Spleen (tissue), 11 donors: ENCODE results near the gene LRBA. TPM values are rescaled to one million over a fixed set of nuclear protein-coding genes. Genes with fewer than 3 reads are reported as not detected.
"Not testable (repeated sequence)": the region's sequence is repeated elsewhere in the genome, so short reads cannot be mapped to it uniquely, and the experiment has no call there.

Source experiments
- DNase-seq: peaks from one replicate; pipeline ENCODE4 v3.0.0-alpha.2; 2020
- H3K27ac ChIP-seq, 8 donors: fragments of 200-600 bp; sonication (generic) in 7 of 8; 1 replicate in 4 of 8; 2 replicates in 4 of 8; pipeline versions ENCODE4 v1.5.0 to v1.8.0; 2016 to 2021; ENCODE audit warnings: inconsistent platforms in 4 of 8, mild to moderate bottlenecking in 4 of 8, moderate library complexity in 1 of 8
- H3K27me3 ChIP-seq, 7 donors: fragments of 200-600 bp; sonication (generic) in 6 of 7; replicated peaks in 1 of 7; 1 replicate in 4 of 7; 2 replicates in 3 of 7; pipeline versions ENCODE4 v1.5.0 to v1.8.0; 2016 to 2021; ENCODE audit warnings: inconsistent platforms in 3 of 7, mild to moderate bottlenecking in 1 of 7
- H3K36me3 ChIP-seq, 6 donors: fragments of 200-600 bp; sonication (generic) in 5 of 6; 1 replicate in 4 of 6; 2 replicates in 2 of 6; pipeline versions ENCODE4 v1.5.0 to v1.8.0; 2016 to 2021; ENCODE audit warnings: inconsistent platforms in 2 of 6
- H3K4me1 ChIP-seq, 6 donors: fragments of 200-600 bp; sonication (generic) in 5 of 6; 1 replicate in 3 of 6; 2 replicates in 3 of 6; pipeline versions ENCODE4 v1.5.0 to v1.8.0; 2016 to 2021; ENCODE audit warnings: inconsistent platforms in 3 of 6
- H3K4me3 ChIP-seq, 8 donors: fragments of 200-600 bp; sonication (generic) in 7 of 8; 1 replicate in 4 of 8; 2 replicates in 4 of 8; pipeline versions ENCODE4 v1.5.0 to v1.8.0; 2016 to 2021; ENCODE audit warnings: inconsistent platforms in 4 of 8, mild to moderate bottlenecking in 4 of 8, moderate library complexity in 2 of 8
- H3K9me3 ChIP-seq, 8 donors: fragments of 200-600 bp; sonication (generic) in 7 of 8; 1 replicate in 4 of 8; 2 replicates in 4 of 8; pipeline versions ENCODE4 v1.5.0 to v1.8.0; 2016 to 2021; ENCODE audit warnings: inconsistent platforms in 4 of 8
- POLR2A ChIP-seq, 3 donors: fragments of 450-650 bp; IDR thresholded peaks; one replicate each; pipeline ENCODE4 v1.5.1; 2017; ENCODE audit warnings: antibody characterized with exemption in 3 of 3, mild to moderate bottlenecking in 1 of 3
- POLR2AphosphoS5 ChIP-seq, 3 donors: sonication (generic); formaldehyde crosslinking; IDR thresholded peaks; one replicate each; pipeline ENCODE4 v1.5.1; 2017; ENCODE audit warnings: antibody characterized with exemption in 3 of 3
- WGBS, 5 donors: extraction: QIAGEN DNeasy Blood & Tissue Kit in 3 of 5; methylation state at CpG; one replicate each; pipeline versions ENCODE4 v1.1.5 to v1.1.7; 2013 to 2018; 5-methylcytosine and 5-hydroxymethylcytosine counted together
- intact Hi-C: fragments of 100-400 bp; cut with DNase I; formaldehyde crosslinking; loops from one replicate; pipeline ENCODE4 v1.15.0; 2023; ENCODE audit warnings: low total_unique reads
- polyA plus RNA-seq, 3 donors: library from polyadenylated mRNA; stranded (reverse); fragments of 200-250 nt; gene quantifications; one replicate each; pipeline ENCODE4 v1.2.1, GENCODE V29; 2013
- total RNA-seq, 7 donors: library from RNA; depleted of rRNA in 3 of 7; stranded (reverse); fragments of >200 nt in 3 of 7; fragmentation: NEBNext Ultra II Directional in 4 of 7; extraction: Animal tissue kit (Norgen Biotek cat#: 25700) in 4 of 7; gene quantifications; one replicate each; pipeline versions ENCODE4 v1.1.0 to v1.2.1, GENCODE V29; 2016 to 2021
- TF ChIP-seq, protein P1 (sequence below), 11 experiments: fragments of 200-600 bp in 7 of 11; fragments of 450-650 bp in 4 of 11; sonication (generic) in 4 of 11; IDR thresholded peaks in 8 of 11; conservative IDR thresholded peaks in 3 of 11; 1 replicate in 7 of 11; 2 replicates in 4 of 11; pipeline versions ENCODE4 v1.4.0 to v1.8.0; 2016 to 2021; ENCODE audit warnings: antibody characterized with exemption in 11 of 11, inconsistent platforms in 4 of 11, mild to moderate bottlenecking in 1 of 11
- donor health status: healthy with polysubstance abuse.
- donor health status: DM: no; HTN: no; CAD: no; lungs with moderate emphysema.
- donor health status: DM: no; HTN: no; CAD: no.
- donor health status: Bipolar disorder and iron deficiency.
- donor health status: healthy.
- donor health status: DM: no; HTN: no; CAD: no.
- donor health status: DM: yes; HTN: yes; CAD: no.

The LRBA gene
- total and polyA plus RNA-seq, 10 donors = 8.2 to 84.9 (median 50.5) TPM

DNA sequence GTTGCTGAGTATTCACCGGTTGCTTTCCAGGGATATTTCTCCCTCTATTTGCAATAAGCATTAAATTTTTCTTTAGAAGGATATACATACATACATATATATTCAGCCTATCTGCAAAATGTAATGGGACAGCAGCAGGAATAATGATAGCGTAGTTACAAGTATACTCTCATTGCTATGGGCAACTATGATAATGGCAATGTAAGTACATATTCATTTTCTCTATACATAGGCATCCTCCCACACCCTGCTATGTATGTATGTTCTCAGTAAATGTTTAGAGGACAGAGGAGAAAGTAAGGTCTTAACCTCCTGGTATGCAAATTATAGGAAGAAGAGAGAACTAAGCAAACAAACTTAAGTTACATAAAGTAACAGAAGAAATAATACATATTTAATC is 452.8 kb downstream of the LRBA start:
- Histone ChIP-seq H3K9me3 (peaks cover 0 to 13% (median 9%) of the 10 kb centered on the region in 8 donors), H3K36me3 (peaks cover 0 to 12% (median 6%) of the 10 kb centered on the region in 6 donors), H3K4me1 (no peaks in the 10 kb centered on the region), H3K27ac (no peak overlapping the region), H3K4me3 (no peak overlapping the region), H3K27me3 (no peaks in the 10 kb centered on the region)
- 97 to 99% (median 98%) methylated on average over 2 of the region's 2 CpGs for WGBS, 5 donors
- intact Hi-C loops = no loop called here
- TF ChIP-seq POLR2A (IDR thresholded peaks at IDR 0.05) (no peak), POLR2AphosphoS5 (IDR thresholded peaks at IDR 0.05) (no peak)
- DNase-seq = no peak

DNA sequence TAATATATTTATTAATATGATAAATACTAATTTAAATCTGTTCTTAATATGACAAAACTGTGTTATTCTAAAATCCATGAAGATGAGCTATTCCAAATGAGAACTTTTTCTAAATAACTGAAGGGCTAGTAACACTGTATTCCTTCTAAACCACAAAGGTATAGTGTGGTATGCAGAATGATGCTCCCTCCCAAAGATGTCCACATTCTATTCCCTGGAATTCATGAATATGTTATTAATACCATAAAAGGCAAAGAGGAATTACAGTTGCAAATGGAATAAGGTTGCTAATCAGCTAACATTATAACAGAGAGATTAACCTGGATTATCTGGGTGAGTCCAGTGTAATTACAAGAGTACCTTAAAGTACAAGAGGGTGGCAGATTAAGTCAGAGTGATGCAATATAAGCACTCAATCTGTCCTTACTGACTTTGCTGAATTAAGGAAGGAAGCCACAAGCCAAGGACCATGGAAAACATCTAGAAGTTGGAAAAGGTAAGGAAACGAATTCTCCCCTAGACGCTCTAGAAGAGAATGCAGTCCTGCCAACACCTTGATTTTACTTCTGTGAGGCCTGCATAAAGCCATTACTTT is 453.8 kb downstream of the LRBA start:
- Histone ChIP-seq H3K36me3 (peaks cover 0 to 12% (median 6%) of the 10 kb centered on the region in 6 donors), H3K4me1 (no peaks in the 10 kb centered on the region), H3K27me3 (no peaks in the 10 kb centered on the region), H3K27ac (no peak overlapping the region), H3K9me3 (peaks cover 0 to 13% (median 9%) of the 10 kb centered on the region in 8 donors), H3K4me3 (no peak overlapping the region)
- DNase-seq = no peak
- 88 to 98% (median 90%) methylated on average over 2 of the region's 2 CpGs for WGBS, 5 donors
- no peak for TF ChIP-seq POLR2A (IDR thresholded peaks at IDR 0.05)
- no peak for TF ChIP-seq POLR2AphosphoS5 (IDR thresholded peaks at IDR 0.05)
- TF ChIP-seq, protein P1, sequence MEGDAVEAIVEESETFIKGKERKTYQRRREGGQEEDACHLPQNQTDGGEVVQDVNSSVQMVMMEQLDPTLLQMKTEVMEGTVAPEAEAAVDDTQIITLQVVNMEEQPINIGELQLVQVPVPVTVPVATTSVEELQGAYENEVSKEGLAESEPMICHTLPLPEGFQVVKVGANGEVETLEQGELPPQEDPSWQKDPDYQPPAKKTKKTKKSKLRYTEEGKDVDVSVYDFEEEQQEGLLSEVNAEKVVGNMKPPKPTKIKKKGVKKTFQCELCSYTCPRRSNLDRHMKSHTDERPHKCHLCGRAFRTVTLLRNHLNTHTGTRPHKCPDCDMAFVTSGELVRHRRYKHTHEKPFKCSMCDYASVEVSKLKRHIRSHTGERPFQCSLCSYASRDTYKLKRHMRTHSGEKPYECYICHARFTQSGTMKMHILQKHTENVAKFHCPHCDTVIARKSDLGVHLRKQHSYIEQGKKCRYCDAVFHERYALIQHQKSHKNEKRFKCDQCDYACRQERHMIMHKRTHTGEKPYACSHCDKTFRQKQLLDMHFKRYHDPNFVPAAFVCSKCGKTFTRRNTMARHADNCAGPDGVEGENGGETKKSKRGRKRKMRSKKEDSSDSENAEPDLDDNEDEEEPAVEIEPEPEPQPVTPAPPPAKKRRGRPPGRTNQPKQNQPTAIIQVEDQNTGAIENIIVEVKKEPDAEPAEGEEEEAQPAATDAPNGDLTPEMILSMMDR (IDR thresholded peaks at IDR 0.05 in 8 of 11, conservative IDR thresholded peaks at IDR 0.05 in 3 of 11) = no peak
- intact Hi-C loops = no loop called here

DNA sequence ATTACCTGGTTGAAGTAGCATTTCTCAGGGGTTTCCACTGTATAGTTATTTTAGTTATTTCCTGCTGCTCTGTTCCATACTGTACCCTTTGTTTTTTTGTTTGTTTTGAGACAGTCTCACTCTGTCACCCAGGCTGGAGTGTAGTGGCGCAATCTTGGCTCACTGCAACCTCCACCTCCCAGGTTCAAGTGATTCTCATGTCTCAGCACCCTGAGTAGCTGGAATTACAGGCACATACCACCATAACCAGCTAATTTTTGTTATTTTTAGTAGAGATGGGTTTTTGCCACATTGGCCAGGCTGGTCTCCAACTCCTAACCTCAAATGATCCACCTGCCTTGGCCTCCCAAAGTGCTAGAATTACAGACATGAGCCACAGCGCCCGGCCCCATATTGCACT is 457.3 kb downstream of the LRBA start:
- H3K36me3 ChIP-seq = peaks cover 0 to 13% (median 0%) of the 10 kb centered on the region in 6 donors
- H3K27me3 ChIP-seq, DNase-seq, H3K27ac ChIP-seq, H3K4me1 ChIP-seq, intact Hi-C loops, H3K4me3 ChIP-seq: not testable (repeated sequence)
- H3K9me3 ChIP-seq = peaks cover 0 to 16% (median 12%) of the 10 kb centered on the region in 8 donors
- 94 to 100% (median 97%) methylated on average over 3 of the region's 3 CpGs for WGBS, 5 donors

DNA sequence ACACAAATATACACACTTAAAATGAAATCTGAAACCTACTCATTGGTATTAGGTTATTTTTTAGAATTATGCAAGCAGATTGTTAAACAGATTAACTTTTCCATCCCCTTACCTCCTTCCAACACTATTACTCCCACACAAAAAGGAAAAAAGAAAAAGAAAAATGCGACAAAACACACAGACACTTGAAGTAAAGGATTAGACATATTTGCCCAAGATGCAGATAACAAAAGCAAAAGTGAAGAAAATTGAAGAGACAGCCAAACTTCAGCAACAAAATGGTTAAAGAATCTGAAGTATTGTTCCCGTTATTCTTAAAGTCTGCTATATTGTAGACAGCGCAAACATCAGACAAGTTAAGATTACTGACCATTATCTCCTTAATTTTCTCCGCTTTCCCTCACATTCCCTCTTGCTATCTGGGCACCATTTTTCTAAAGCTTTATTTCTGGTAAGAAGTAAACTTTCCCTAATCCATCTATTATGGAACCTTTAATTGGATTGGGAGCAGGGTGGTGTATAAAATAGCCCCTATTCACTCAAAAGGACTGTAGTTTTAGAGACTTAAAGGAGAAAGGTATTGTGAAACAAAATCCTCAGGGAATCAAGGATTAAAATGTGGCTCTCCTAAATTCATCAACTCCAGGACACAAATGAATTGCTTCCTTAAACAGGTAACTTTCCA is 467.8 kb downstream of the LRBA start:
- 81 to 93% (median 90%) methylated on average over 4 of the region's 4 CpGs for WGBS, 5 donors
- Histone ChIP-seq H3K27ac (no peak overlapping the region), H3K9me3 (no peaks in the 10 kb centered on the region), H3K36me3 (no peaks in the 10 kb centered on the region), H3K4me1 (no peaks in the 10 kb centered on the region), H3K27me3 (no peaks in the 10 kb centered on the region), H3K4me3 (no peak overlapping the region)
- TF ChIP-seq POLR2AphosphoS5 (IDR thresholded peaks at IDR 0.05) = no peak
- TF ChIP-seq, protein P1 (IDR thresholded peaks at IDR 0.05 in 8 of 11, conservative IDR thresholded peaks at IDR 0.05 in 3 of 11) = no peak
- no peak for TF ChIP-seq POLR2A (IDR thresholded peaks at IDR 0.05)
- no peak for DNase-seq
- intact Hi-C loops = no loop called here

DNA sequence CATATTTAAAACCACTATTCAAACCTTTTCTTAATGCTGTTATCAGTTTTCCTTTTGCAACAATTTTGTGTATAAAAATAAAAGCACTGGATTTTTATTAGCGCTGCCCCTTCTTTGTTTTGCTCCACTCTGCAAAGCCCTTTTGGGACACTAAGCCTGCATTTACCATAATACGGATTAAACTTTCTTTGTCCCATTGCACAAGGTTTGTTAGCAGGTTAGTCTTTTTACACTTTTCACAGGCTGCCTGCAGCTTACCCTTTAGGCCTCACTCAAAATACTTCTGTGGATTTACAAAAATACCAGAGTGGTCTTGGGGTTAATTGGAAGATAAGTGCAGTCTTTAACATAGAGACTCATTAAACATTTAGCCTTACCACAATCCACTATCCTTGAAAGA is 468.8 kb downstream of the LRBA start:
- no peaks in the 10 kb centered on the region for H3K36me3 ChIP-seq
- 93 to 98% (median 97%) methylated on average over 2 of the region's 2 CpGs for WGBS, 5 donors
- H3K4me3 ChIP-seq = no peak overlapping the region
- DNase-seq = no peak
- H3K9me3 ChIP-seq = no peaks in the 10 kb centered on the region
- intact Hi-C loops = no loop called here
- H3K4me1 ChIP-seq = no peaks in the 10 kb centered on the region
- H3K27ac ChIP-seq = no peak overlapping the region
- no peaks in the 10 kb centered on the region for H3K27me3 ChIP-seq
- TF ChIP-seq POLR2A (IDR thresholded peaks at IDR 0.05) (no peak), POLR2AphosphoS5 (IDR thresholded peaks at IDR 0.05) (no peak)
- TF ChIP-seq, protein P1 (IDR thresholded peaks at IDR 0.05 in 8 of 11, conservative IDR thresholded peaks at IDR 0.05 in 3 of 11) = no peak
